Neural progenitor cell (in vitro differentiated cells): ENCODE data around the gene TSHZ2. TPM values are rescaled to one million over a fixed set of nuclear protein-coding genes. Genes with fewer than 3 reads are reported as not detected.

ENCODE experiments used
- DNase-seq: peaks from one replicate; pipeline ENCODE4 v3.0.0-alpha.2; 2016; ENCODE audit warnings: low spot score
- H2AFZ ChIP-seq: fragments of 200-600 bp; sonication (generic); replicated peaks from 2 replicates; pipeline ENCODE4 v1.6.1; 2016; ENCODE audit warnings: antibody characterized with exemption
- H3F3A ChIP-seq: fragments of 200-600 bp; sonication (generic); 2 replicates; pipeline ENCODE4 v1.6.1; 2016; ENCODE audit warnings: antibody characterized with exemption, low read depth
- H3K27ac ChIP-seq: fragments of 200-600 bp; sonication (generic); 2 replicates; pipeline ENCODE4 v1.5.1; 2016; ENCODE audit warnings: mild to moderate bottlenecking
- H3K27me3 ChIP-seq: fragments of 200-600 bp; sonication (generic); 2 replicates; pipeline ENCODE4 v1.6.1; 2016; ENCODE audit warnings: mild to moderate bottlenecking, moderate library complexity
- H3K36me3 ChIP-seq: fragments of 200-600 bp; sonication (generic); 2 replicates; pipeline ENCODE4 v1.5.1; 2016
- H3K4me1 ChIP-seq: fragments of 200-600 bp; sonication (generic); 2 replicates; pipeline ENCODE4 v1.6.1; 2016; ENCODE audit warnings: mixed run types
- H3K4me2 ChIP-seq: fragments of 200-600 bp; sonication (generic); 2 replicates; pipeline ENCODE4 v1.6.1; 2016
- H3K4me3 ChIP-seq: fragments of 200-600 bp; sonication (generic); 2 replicates; pipeline ENCODE4 v1.5.1; 2016
- H3K79me2 ChIP-seq: fragments of 200-600 bp; sonication (generic); 2 replicates; pipeline ENCODE4 v1.6.1; 2016; ENCODE audit warnings: low read depth
- H3K9ac ChIP-seq: fragments of 200-600 bp; sonication (generic); 2 replicates; pipeline ENCODE4 v1.6.1; 2016
- H3K9me3 ChIP-seq: fragments of 200-600 bp; sonication (generic); 2 replicates; pipeline ENCODE4 v1.5.1; 2016; ENCODE audit warnings: low read depth
- H4K20me1 ChIP-seq: fragments of 200-600 bp; sonication (generic); 2 replicates; pipeline ENCODE4 v1.6.1; 2016; ENCODE audit warnings: low read depth
- H3K27ac Mint-ChIP-seq: 3 replicates; pipeline ENCODE4 v1.8.0; 2021; ENCODE audit warnings: mixed read lengths
- H3K27me3 Mint-ChIP-seq: 2 replicates; pipeline ENCODE4 v1.8.0; 2022; ENCODE audit warnings: low read depth, mild to moderate bottlenecking, inconsistent platforms, moderate library complexity, mixed read lengths; ENCODE audit not compliant: insufficient read depth
- H3K36me3 Mint-ChIP-seq: 3 replicates; pipeline ENCODE4 v1.8.0; 2021; ENCODE audit warnings: mixed read lengths
- H3K4me1 Mint-ChIP-seq: 3 replicates; pipeline ENCODE4 v1.8.0; 2021; ENCODE audit warnings: mixed read lengths
- H3K4me3 Mint-ChIP-seq: 3 replicates; pipeline ENCODE4 v1.8.0; 2021; ENCODE audit warnings: mild to moderate bottlenecking, moderate library complexity, mixed read lengths
- H3K9me3 Mint-ChIP-seq: 3 replicates; pipeline ENCODE4 v1.8.0; 2020; ENCODE audit warnings: mixed read lengths
- CTCF ChIP-seq: fragments of 200-600 bp; sonication (generic); IDR thresholded peaks from 2 replicates; pipeline ENCODE4 v1.5.1; 2017; ENCODE audit warnings: antibody characterized with exemption, mild to moderate bottlenecking
- EZH2 ChIP-seq: fragments of 200-600 bp; sonication (generic); IDR thresholded peaks from 2 replicates; pipeline ENCODE4 v1.6.1; 2017; ENCODE audit warnings: antibody characterized with exemption, mild to moderate bottlenecking, moderate library complexity
- EZH2phosphoT487 ChIP-seq: fragments of 200-600 bp; sonication (generic); IDR thresholded peaks from 2 replicates; pipeline ENCODE4 v1.6.1; 2017; ENCODE audit warnings: antibody characterized with exemption
- total RNA-seq: library from RNA; depleted of rRNA; stranded (reverse); fragments of >200 nt; gene quantifications from 2 replicates; pipeline ENCODE4 v1.2.3, GENCODE V29; 2015; ENCODE audit warnings: low replicate concordance

TSHZ2 gene
- total RNA-seq, 1 donor from 2014 or later, result 1.8 TPM

- Histone ChIP-seq H2AFZ (no peak overlapping the region), H3K9me3 (no peaks in the 10 kb centered on the region), H3K9ac (no peak overlapping the region), H4K20me1 (no peaks in the 10 kb centered on the region), H3F3A (peaks cover 16% of the 10 kb centered on the region), H3K27me3 (no peaks in the 10 kb centered on the region), H3K27ac (no peak overlapping the region), H3K4me1 (peaks cover 22% of the 10 kb centered on the region), H3K36me3 (no peaks in the 10 kb centered on the region), H3K4me3 (no peak overlapping the region), H3K4me2 (no peak overlapping the region), H3K79me2 (no peaks in the 10 kb centered on the region)
- H3K4me1 Mint-ChIP-seq, result peaks cover 33% of the 10 kb centered on the region
- H3K27me3 Mint-ChIP-seq, result peaks cover 5% of the 10 kb centered on the region
- peaks cover 2% of the 10 kb centered on the region for H3K36me3 Mint-ChIP-seq
- H3K4me3 Mint-ChIP-seq, result no peak overlapping the region
- DNase-seq, result no peak
- H3K9me3 Mint-ChIP-seq, result peaks cover 2% of the 10 kb centered on the region
- TF ChIP-seq CTCF, result no peak
- H3K27ac Mint-ChIP-seq, result no peak overlapping the region
Measured at GRCh38 chr20:53411129-53411528, 439.0 kb downstream of the TSHZ2 start.

- no peak overlapping the region for H3K4me3 Mint-ChIP-seq
- H3K4me1 Mint-ChIP-seq, result peaks cover 39% of the 10 kb centered on the region
- no peaks in the 10 kb centered on the region for H3K79me2 ChIP-seq
- H3K27ac Mint-ChIP-seq, result peak overlapping the region; percentile 38
- H4K20me1 ChIP-seq, result no peaks in the 10 kb centered on the region
- TF ChIP-seq CTCF (no peak), EZH2 (no peak), EZH2phosphoT487 (no peak)
- H3K9me3 ChIP-seq, result no peaks in the 10 kb centered on the region
- peaks cover 5% of the 10 kb centered on the region for H3K27me3 Mint-ChIP-seq
- peaks cover 2% of the 10 kb centered on the region for H3K36me3 Mint-ChIP-seq
- peaks cover 22% of the 10 kb centered on the region for H3K4me1 ChIP-seq
- H3K9me3 Mint-ChIP-seq, result peaks cover 2% of the 10 kb centered on the region
- DNase-seq, result no peak
- H3K4me3 ChIP-seq, result no peak overlapping the region
- H3K36me3 ChIP-seq, result no peaks in the 10 kb centered on the region
- H2AFZ ChIP-seq, result peak overlapping the region; percentile 98
- no peaks in the 10 kb centered on the region for H3K27me3 ChIP-seq
- H3K9ac ChIP-seq, result no peak overlapping the region
- peaks cover 16% of the 10 kb centered on the region for H3F3A ChIP-seq
- peak overlapping the region; percentile 31 for H3K27ac ChIP-seq
- H3K4me2 ChIP-seq, result peak overlapping the region; percentile 60
Measured at GRCh38 chr20:53411891-53412290, 439.7 kb downstream of the TSHZ2 start.

GRCh38 chr20:53412577-53413185, 440.5 kb downstream of the TSHZ2 start:
- H3K4me3 Mint-ChIP-seq, result no peak overlapping the region
- peak overlapping the region; percentile 86 for H3K27ac Mint-ChIP-seq
- DNase-seq, result peak; percentile 28
- peaks cover 5% of the 10 kb centered on the region for H3K27me3 Mint-ChIP-seq
- TF ChIP-seq CTCF (no peak), EZH2phosphoT487 (no peak), EZH2 (no peak)
- H3K9ac ChIP-seq, result no peak overlapping the region
- peaks cover 2% of the 10 kb centered on the region for H3K9me3 Mint-ChIP-seq
- H3K9me3 ChIP-seq, result no peaks in the 10 kb centered on the region
- no peaks in the 10 kb centered on the region for H4K20me1 ChIP-seq
- peaks cover 16% of the 10 kb centered on the region for H3F3A ChIP-seq
- H3K27me3 ChIP-seq, result no peaks in the 10 kb centered on the region
- H3K27ac ChIP-seq, result peak overlapping the region; percentile 29
- peaks cover 22% of the 10 kb centered on the region for H3K4me1 ChIP-seq
- H2AFZ ChIP-seq, result peak overlapping the region; percentile 98
- H3K36me3 ChIP-seq, result no peaks in the 10 kb centered on the region
- H3K4me2 ChIP-seq, result peak overlapping the region; percentile 60
- H3K4me3 ChIP-seq, result peak overlapping the region; percentile 11
- peaks cover 2% of the 10 kb centered on the region for H3K36me3 Mint-ChIP-seq
- H3K79me2 ChIP-seq, result no peaks in the 10 kb centered on the region
- H3K4me1 Mint-ChIP-seq, result peaks cover 43% of the 10 kb centered on the region
